Spinal cord (tissue), 10 donors: ENCODE data around the gene KRTAP5-2. TPM values are rescaled to one million over a fixed set of nuclear protein-coding genes. Genes with fewer than 3 reads are reported as not detected.

Source experiments
- DNase-seq, 6 donors: peaks; one replicate each; pipeline versions ENCODE4 v3.0.0 to v3.0.0-alpha.2; 2013 to 2015; ENCODE audit warnings: low spot score in 6 of 6, low read depth in 4 of 6
- H3K27ac ChIP-seq: one replicate; pipeline ENCODE4 v1.5.1; 2013; ENCODE audit warnings: low read depth, low read length, control low read depth
- H3K27me3 ChIP-seq: one replicate; pipeline ENCODE4 v1.6.1; 2013; ENCODE audit warnings: low read length; ENCODE audit not compliant: control insufficient read depth, insufficient read depth
- H3K36me3 ChIP-seq: one replicate; pipeline ENCODE4 v1.6.1; 2013; ENCODE audit warnings: low read length; ENCODE audit not compliant: control insufficient read depth, insufficient read depth
- H3K4me1 ChIP-seq: one replicate; pipeline ENCODE4 v1.6.1; 2013; ENCODE audit warnings: low read length; ENCODE audit not compliant: control insufficient read depth, insufficient read depth
- H3K4me3 ChIP-seq: one replicate; pipeline ENCODE4 v1.5.1; 2013; ENCODE audit warnings: low read depth, low read length, control low read depth
- H3K9me3 ChIP-seq: one replicate; pipeline ENCODE4 v1.6.1; 2013; ENCODE audit warnings: low read length; ENCODE audit not compliant: control insufficient read depth, insufficient read depth
- WGBS: methylation state at CpG from one replicate; pipeline ENCODE4 v1.1.5; 2013; ENCODE audit warnings: missing lambda C conversion rate; ENCODE audit not compliant: insufficient coverage; 5-methylcytosine and 5-hydroxymethylcytosine counted together
- polyA plus RNA-seq, 2 donors: library from polyadenylated mRNA; unstranded; fragments of 120-200 nt; gene quantifications; one replicate each; pipeline ENCODE4 v1.2.1, GENCODE V29; 2013; ENCODE audit not compliant: insufficient read length in 2 of 2
- total RNA-seq, 2 donors: library from RNA; depleted of rRNA in 1 of 2; stranded (reverse); fragments of 120-200 nt in 1 of 2; fragments of >200 nt in 1 of 2; gene quantifications; one replicate each; pipeline versions ENCODE4 v1.2.3 to v1.2.4, GENCODE V29; 2013 to 2014
- donor health status: healthy.

Gene KRTAP5-2
- total and polyA plus RNA-seq, 4 donors = 0.50 TPM; not detected in 3

DNA sequence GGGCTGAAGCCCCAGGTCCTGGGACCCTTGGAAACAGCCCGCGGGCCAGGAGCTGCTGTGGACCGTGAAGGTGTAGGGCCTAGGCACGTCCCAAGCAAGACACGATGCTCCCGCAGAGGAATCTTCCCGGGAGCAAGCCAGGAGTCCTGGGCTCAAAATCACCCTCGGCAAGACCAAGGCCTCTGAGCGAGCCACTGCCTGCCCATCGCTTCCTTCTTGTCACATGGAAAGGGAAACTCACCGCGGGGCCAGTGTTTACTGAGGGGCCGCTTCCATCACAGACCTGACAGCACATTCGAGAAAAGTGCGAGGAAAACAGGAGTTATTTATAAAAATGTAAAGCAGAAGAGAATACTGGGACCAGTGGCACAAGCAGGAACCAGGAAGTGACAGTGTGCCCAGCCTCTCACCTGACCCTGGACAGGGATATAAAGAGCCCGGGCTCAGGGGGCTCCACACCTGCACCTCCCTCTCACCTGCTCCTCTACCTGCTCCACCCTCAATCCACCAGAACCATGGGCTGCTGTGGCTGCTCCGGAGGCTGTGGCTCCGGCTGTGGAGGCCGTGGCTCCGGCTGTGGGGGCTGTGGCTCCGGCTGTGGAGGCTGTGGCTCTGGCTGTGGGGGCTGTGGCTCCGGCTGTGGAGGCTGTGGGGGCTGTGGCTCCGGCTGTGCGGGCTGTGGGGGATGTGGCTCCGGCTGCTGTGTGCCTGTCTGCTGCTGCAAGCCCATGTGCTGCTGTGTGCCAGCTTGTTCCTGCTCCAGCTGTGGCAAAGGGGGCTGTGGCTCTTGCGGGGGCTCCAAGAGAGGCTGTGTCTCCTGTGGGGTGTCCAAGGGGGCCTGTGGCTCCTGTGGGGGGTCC, 31.5 kb upstream of the KRTAP5-2 start, which contains the start of gene KRTAP5-5:
TSS of gene KRTAP5-5 (plus strand) at position 450 of the 860 bp plus-strand sequence. CDS start at position 516, 66 bp downstream.
- Histone ChIP-seq H3K4me3 (no peak within 1 kb of the TSS), H3K9me3 (no peaks in the 10 kb centered on the region), H3K4me1 (peaks cover 3% of the 10 kb centered on the region), H3K36me3 (no peaks in the 10 kb centered on the region), H3K27me3 (peaks cover 3% of the 10 kb centered on the region), H3K27ac (no peak within 1 kb of the TSS)
- WGBS = 81% methylated on average over 18 of the region's 26 CpGs
- DNase-seq = no peak

DNA sequence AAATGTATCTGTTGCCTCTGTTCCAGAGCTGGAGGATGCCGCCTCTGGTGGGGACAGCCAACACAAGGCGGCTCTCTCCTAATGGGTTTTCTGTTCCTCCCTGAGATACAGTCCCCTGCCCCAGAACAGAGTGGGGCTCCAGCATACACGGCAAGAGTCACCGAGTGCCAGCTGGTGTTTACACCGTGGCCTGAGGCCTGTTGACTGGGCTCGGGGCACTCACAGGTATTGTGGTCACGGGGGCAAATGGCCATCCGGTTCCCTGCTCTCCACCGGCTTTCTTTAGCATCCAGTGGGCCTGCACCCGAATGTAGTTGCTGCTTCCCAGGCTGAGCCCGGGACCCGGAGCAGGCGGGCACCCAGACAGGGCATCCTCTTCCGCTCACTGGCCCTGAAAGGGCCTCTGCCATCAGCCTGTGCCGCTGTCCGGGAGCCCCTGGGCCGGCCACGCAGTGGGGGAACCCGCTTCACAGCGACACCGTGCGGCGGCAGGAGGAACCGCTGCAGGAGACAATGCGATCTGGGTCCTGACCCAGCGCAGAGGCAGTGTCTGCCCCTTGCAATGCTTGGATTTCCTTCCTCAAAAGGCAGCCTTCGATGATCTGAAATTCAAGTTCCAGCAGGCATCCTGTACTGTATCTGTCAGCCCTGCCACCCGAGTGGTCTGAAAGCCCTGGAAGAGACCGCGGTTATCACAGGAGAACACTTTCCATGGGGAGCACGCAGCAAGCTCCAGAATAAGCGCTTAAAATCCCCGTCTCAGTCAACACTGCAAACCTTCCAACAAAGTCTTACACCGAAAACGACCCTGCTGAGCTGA, 30.6 kb upstream of the KRTAP5-2 start:
- Histone ChIP-seq H3K4me3 (no peak overlapping the region), H3K27ac (no peak overlapping the region), H3K9me3 (no peaks in the 10 kb centered on the region), H3K27me3 (peaks cover 3% of the 10 kb centered on the region), H3K36me3 (no peaks in the 10 kb centered on the region), H3K4me1 (peaks cover 3% of the 10 kb centered on the region)
- DNase-seq = peak in 3 of 6 donors; percentile 24 to 72 (median 59)
- 32% methylated on average over 35 of the region's 35 CpGs for WGBS

DNA sequence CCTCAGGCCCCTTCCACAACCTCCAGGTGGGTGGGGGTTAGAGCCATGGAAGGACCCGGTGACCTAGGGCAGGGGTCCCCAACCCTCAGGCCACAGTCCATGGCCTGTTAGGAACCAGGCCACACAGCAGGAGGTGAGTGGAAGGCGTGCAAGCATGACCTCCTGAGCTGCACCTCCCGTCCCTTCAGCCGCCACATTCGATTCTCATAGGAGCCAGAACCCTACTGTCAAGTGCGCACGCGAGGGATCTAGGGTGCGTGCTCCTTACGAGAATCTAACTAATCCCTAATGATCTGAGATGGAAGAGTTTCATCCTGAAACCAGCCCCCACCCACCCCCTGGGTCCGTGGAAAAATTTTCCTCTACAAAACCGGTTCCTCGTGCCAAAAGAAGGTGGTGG, 27.4 kb upstream of the KRTAP5-2 start:
- Histone ChIP-seq H3K27ac (no peak overlapping the region), H3K4me1 (peaks cover 3% of the 10 kb centered on the region), H3K9me3 (no peaks in the 10 kb centered on the region), H3K27me3 (no peaks in the 10 kb centered on the region), H3K4me3 (no peak overlapping the region), H3K36me3 (no peaks in the 10 kb centered on the region)
- WGBS = 91% methylated on average over 10 of the region's 13 CpGs
- no peak for DNase-seq

DNA sequence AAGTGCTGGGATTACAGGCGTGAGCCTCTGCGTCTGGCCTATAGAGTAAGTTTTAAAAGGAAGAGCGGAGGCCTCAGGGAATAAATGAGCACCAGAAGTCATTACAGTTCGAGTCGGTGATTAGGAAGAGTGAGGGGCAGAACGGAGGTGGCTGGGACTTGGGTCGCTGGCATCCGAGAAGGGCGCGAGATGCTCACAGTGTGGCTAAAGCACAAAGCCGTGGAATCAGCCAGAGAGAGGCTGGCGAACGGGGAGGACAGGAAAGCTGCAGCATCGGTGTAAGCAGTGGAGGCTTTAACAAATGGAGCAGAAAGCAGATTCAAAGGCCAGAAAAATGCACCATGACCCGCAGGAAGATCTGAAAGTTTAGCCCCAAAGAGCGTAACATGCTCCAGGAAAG, 26.5 kb upstream of the KRTAP5-2 start:
- no peak for DNase-seq
- H3K36me3 ChIP-seq = no peaks in the 10 kb centered on the region
- H3K4me3 ChIP-seq = no peak overlapping the region
- H3K27ac ChIP-seq = no peak overlapping the region
- H3K4me1 ChIP-seq = peaks cover 3% of the 10 kb centered on the region
- no peaks in the 10 kb centered on the region for H3K9me3 ChIP-seq
- WGBS = 66% methylated on average over 16 of the region's 16 CpGs
- no peaks in the 10 kb centered on the region for H3K27me3 ChIP-seq

- Histone ChIP-seq H3K4me3 (no peak overlapping the region), H3K27ac (no peak overlapping the region), H3K27me3 (no peaks in the 10 kb centered on the region), H3K9me3 (no peaks in the 10 kb centered on the region), H3K36me3 (no peaks in the 10 kb centered on the region), H3K4me1 (peaks cover 2% of the 10 kb centered on the region)
- 89% methylated on average over 9 of the region's 9 CpGs for WGBS
- DNase-seq = no peak
Observed at GRCh38 chr11:1623716-1624115, 25.6 kb upstream of the KRTAP5-2 start.

- DNase-seq = no peak
- no CpG with 5 or more reads among the region's 1 CpG for WGBS
- no peaks in the 10 kb centered on the region for H3K36me3 ChIP-seq
- H3K4me1 ChIP-seq = no peaks in the 10 kb centered on the region
- no peaks in the 10 kb centered on the region for H3K27me3 ChIP-seq
- H3K27ac ChIP-seq = no peak within 1 kb of the TSS
- no peaks in the 10 kb centered on the region for H3K9me3 ChIP-seq
- no peak within 1 kb of the TSS for H3K4me3 ChIP-seq
Observed at GRCh38 chr11:1622086-1622485, 24.0 kb upstream of the KRTAP5-2 start, which contains the start of gene KRTAP5-4. Gene KRTAP5-4, minus strand, starts transcription at chr11:1622138. Its CDS starts 45 bp downstream, at chr11:1622093.

- DNase-seq = no peak
- Histone ChIP-seq H3K27ac (no peak overlapping the region), H3K4me3 (no peak overlapping the region), H3K36me3 (no peaks in the 10 kb centered on the region), H3K4me1 (no peaks in the 10 kb centered on the region), H3K9me3 (no peaks in the 10 kb centered on the region), H3K27me3 (no peaks in the 10 kb centered on the region)
- 78% methylated on average over 4 of the region's 10 CpGs for WGBS
Observed at GRCh38 chr11:1619449-1619848, 21.4 kb upstream of the KRTAP5-2 start.

DNA sequence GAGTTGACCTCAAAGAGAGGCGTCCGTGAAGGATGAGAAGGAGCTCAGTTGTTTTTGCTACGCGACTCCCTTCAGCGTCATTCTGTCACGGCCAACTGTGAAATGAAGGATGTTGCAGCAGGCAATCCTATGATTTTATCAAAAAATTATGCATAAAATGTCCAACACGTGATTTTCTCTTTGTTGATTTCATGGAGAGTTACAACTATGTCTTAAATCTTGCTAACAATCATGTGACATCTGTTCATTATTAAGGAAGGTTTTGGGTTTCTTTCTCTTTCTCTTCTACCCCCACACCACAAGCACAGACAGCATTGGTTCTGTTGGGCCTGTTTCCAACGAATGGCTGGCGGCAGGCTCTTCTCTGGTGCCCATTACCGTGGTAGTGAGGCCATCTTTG, 20.1 kb upstream of the KRTAP5-2 start:
- no peaks in the 10 kb centered on the region for H3K36me3 ChIP-seq
- no peak for DNase-seq
- no peak overlapping the region for H3K27ac ChIP-seq
- WGBS = 82% methylated on average over 5 of the region's 10 CpGs
- no peaks in the 10 kb centered on the region for H3K27me3 ChIP-seq
- H3K4me1 ChIP-seq = no peaks in the 10 kb centered on the region
- H3K9me3 ChIP-seq = no peaks in the 10 kb centered on the region
- H3K4me3 ChIP-seq = no peak overlapping the region

DNA sequence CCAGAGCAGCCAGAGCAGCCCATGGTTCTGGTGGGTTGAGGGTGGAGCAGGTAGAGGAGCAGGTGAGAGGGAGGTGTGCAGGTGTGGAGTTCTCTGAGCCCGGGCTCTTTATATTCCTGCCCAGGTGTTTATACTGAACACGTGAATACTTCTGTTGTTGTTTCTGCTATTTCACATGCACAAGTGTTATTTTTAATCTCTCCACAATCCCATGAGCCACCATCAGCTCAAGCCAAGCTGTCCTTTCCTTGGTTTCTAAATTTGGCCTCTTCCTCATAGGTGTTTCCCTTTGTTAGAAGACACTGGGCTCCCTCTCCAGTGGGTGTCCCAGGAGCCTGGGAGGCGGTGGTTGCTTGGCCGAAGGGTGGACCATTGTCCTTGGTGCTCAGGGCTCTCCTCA, 10.3 kb upstream of the KRTAP5-2 start, which contains the start of gene KRTAP5-3:
TSS of gene KRTAP5-3 (minus strand) at position 101 of the 400 bp plus-strand sequence. CDS start at position 23, 78 bp downstream.
- Histone ChIP-seq H3K27me3 (peaks cover 5% of the 10 kb centered on the region), H3K27ac (no peak within 1 kb of the TSS), H3K9me3 (no peaks in the 10 kb centered on the region), H3K4me3 (no peak within 1 kb of the TSS), H3K36me3 (no peaks in the 10 kb centered on the region), H3K4me1 (no peaks in the 10 kb centered on the region)
- 71% methylated on average over 1 of the region's 4 CpGs for WGBS
- no peak for DNase-seq
